ENCODE results near the gene FSTL1.

The FSTL1 gene

DNA sequence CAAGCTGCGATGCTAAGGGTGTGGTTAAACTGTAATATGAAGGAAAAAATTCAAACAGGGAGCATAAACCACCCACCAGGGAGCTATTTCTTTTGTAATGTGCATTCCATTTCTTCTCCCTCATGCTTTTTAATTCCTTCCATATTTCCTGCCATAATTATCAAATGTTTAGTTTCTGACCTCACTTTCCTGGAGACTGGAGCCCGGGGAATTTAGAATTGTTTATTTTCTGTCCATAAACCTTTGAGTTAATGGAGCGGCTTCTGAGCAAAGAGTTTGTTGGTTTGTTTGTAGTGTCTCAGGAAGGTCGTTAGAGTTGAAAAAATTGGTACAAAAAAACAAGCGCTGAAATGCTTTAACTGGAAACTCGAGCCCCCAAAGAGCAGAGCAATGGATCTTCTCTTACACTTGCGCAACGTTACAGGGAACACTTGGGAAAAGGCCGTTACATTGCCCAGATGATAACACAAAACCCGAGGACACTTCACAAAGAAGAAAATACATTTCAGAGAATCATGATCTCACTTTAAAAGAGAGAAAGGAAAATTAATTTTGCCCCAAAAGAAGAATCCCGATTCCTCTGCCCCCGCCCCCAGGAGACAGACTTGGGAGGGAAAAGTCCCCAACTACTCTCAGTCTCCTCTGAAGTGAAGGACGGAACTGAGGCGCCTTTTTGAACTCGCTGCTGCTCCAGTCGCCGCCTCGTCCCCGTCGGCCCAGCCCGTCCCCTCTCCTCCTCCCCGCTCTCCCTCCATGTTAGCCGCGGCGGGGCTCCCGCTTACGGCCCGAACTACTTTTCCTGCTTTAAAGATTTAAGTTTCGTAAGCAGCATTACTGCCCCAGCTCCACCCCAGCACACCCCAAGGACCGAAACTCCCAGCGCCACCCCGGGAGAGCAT, 842 bp downstream of the FSTL1 start:
- H3K36me3 ChIP-seq (replicated peaks; ENCODE audit: low read depth, low read length), result no peaks in the 10 kb centered on the region
- no peak overlapping the region for H2AFZ ChIP-seq (ENCODE audit: low read depth, low read length)
- H3K27ac ChIP-seq (ENCODE audit: low read length), result no peak overlapping the region
- H3K4me2 ChIP-seq (ENCODE audit: low read length), result no peak overlapping the region
- TF ChIP-seq EZH2phosphoT487 (IDR thresholded peaks at IDR 0.05; ENCODE audit: low read depth) (no peak), CTCF (IDR thresholded peaks at IDR 0.05; ENCODE audit: low read depth, low read length) (no peak)
- no peaks in the 10 kb centered on the region for H3K79me2 ChIP-seq (ENCODE audit: low read length)
- H4K20me1 ChIP-seq (ENCODE audit: insufficient read depth, low read length), result no peaks in the 10 kb centered on the region
- no peak overlapping the region for H3K9ac ChIP-seq (ENCODE audit: low read length)
- H3K27me3 ChIP-seq (ENCODE audit: low read depth, low read length), result peaks cover 3% of the 10 kb centered on the region; the same call in 1 of the 2 replicates
- H3K9me3 ChIP-seq (ENCODE audit: insufficient read depth, low read length), result peaks cover 3% of the 10 kb centered on the region; the same call in 1 of the 2 replicates
- H3K4me3 ChIP-seq (ENCODE audit: low read length), result no peak overlapping the region
- H3K4me1 ChIP-seq (ENCODE audit: low read length), result no peaks in the 10 kb centered on the region

GRCh38 chr3:120449251-120449650, 1.5 kb downstream of the FSTL1 start:
- no peaks in the 10 kb centered on the region for H3K79me2 ChIP-seq (ENCODE audit: low read length)
- no peak overlapping the region for H3K27ac ChIP-seq (ENCODE audit: low read length)
- no peak overlapping the region for H3K9ac ChIP-seq (ENCODE audit: low read length)
- H3K4me1 ChIP-seq (ENCODE audit: low read length), result no peaks in the 10 kb centered on the region
- no peaks in the 10 kb centered on the region for H4K20me1 ChIP-seq (ENCODE audit: insufficient read depth, low read length)
- H3K4me2 ChIP-seq (ENCODE audit: low read length), result no peak overlapping the region
- no peak overlapping the region for H2AFZ ChIP-seq (ENCODE audit: low read depth, low read length)
- no peak for TF ChIP-seq CTCF (IDR thresholded peaks at IDR 0.05; ENCODE audit: low read depth, low read length)
- no peak for TF ChIP-seq EZH2phosphoT487 (IDR thresholded peaks at IDR 0.05; ENCODE audit: low read depth)
- H3K36me3 ChIP-seq (replicated peaks; ENCODE audit: low read depth, low read length), result no peaks in the 10 kb centered on the region
- no peak overlapping the region for H3K4me3 ChIP-seq (ENCODE audit: low read length)
- H3K9me3 ChIP-seq (ENCODE audit: insufficient read depth, low read length), result no peaks in the 10 kb centered on the region
- H3K27me3 ChIP-seq (ENCODE audit: low read depth, low read length), result peaks cover 3% of the 10 kb centered on the region; the same call in 1 of the 2 replicates

DNA sequence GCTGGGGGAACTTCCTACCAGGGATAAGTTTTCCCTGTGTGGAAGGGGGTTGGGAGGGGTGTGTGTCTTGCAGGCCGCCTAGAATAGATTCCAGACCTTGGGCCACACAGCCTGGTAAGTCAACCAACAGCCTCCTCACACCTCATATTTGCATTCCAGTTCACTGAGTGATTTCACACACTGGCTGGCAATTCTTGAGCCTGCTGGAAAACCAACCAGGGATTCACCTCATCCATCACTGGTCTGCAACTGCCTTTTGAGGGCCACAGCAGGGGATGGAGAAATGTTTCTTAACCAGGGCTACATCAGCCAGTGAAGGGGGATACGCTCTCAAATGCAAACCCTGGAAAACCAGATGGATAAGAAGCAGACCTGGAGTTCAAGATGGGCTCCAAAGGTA, 2.0 kb downstream of the FSTL1 start:
- TF ChIP-seq EZH2phosphoT487 (IDR thresholded peaks at IDR 0.05; ENCODE audit: low read depth) (no peak), CTCF (IDR thresholded peaks at IDR 0.05; ENCODE audit: low read depth, low read length) (no peak)
- Histone ChIP-seq H3K9me3 (ENCODE audit: insufficient read depth, low read length) (no peaks in the 10 kb centered on the region), H3K4me3 (ENCODE audit: low read length) (no peak overlapping the region), H3K9ac (ENCODE audit: low read length) (no peak overlapping the region), H3K4me2 (ENCODE audit: low read length) (no peak overlapping the region), H2AFZ (ENCODE audit: low read depth, low read length) (no peak overlapping the region), H3K79me2 (ENCODE audit: low read length) (no peaks in the 10 kb centered on the region), H3K27me3 (ENCODE audit: low read depth, low read length) (peaks cover 3% of the 10 kb centered on the region; the same call in 1 of the 2 replicates), H4K20me1 (ENCODE audit: insufficient read depth, low read length) (no peaks in the 10 kb centered on the region), H3K4me1 (ENCODE audit: low read length) (no peaks in the 10 kb centered on the region), H3K36me3 (replicated peaks; ENCODE audit: low read depth, low read length) (no peaks in the 10 kb centered on the region), H3K27ac (ENCODE audit: low read length) (no peak overlapping the region)

DNA sequence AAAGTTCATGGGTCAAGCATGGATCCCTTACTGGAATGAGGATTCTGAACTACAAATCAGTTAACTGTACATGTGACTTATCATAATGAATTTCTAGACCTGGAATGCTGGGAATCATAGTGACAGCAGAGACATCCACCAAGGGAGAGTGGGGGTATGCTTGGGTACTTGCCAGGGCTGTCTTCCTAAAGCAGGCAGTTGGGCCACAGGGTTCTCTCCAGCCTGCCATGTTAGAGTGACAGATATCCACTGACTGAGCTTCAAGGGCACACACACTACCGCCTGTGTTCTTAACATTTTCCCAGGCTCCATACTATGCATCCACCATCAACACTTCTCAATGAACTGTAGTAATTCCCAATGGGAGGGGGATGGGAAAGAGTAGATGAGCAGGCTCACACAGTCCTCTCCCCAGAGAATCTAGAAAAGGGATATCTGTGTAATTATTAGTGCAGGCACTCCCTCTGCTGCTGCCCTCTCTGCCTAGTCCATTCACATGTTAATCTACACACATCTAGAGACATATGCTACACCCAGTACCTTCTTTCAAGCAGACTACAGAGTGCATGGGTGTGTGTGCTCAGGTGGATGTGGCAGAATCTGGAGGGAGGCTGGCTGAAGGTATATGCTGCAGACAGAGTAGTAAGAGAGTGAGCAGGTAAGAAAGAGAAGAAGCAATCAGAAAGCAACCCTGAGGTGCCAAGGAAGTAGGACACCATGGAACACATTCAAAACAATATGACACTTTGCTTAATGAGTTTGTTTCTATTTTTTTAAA, 3.7 kb downstream of the FSTL1 start:
- no peak overlapping the region for H3K4me2 ChIP-seq (ENCODE audit: low read length)
- no peaks in the 10 kb centered on the region for H3K36me3 ChIP-seq (replicated peaks; ENCODE audit: low read depth, low read length)
- no peaks in the 10 kb centered on the region for H3K9me3 ChIP-seq (ENCODE audit: insufficient read depth, low read length)
- H3K79me2 ChIP-seq (ENCODE audit: low read length), result no peaks in the 10 kb centered on the region
- no peak overlapping the region for H2AFZ ChIP-seq (ENCODE audit: low read depth, low read length)
- H3K27me3 ChIP-seq (ENCODE audit: low read depth, low read length), result peaks cover 3% of the 10 kb centered on the region; the same call in 1 of the 2 replicates
- H3K27ac ChIP-seq (ENCODE audit: low read length), result no peak overlapping the region
- no peak overlapping the region for H3K9ac ChIP-seq (ENCODE audit: low read length)
- H4K20me1 ChIP-seq (ENCODE audit: insufficient read depth, low read length), result no peaks in the 10 kb centered on the region
- H3K4me1 ChIP-seq (ENCODE audit: low read length), result no peaks in the 10 kb centered on the region
- TF ChIP-seq CTCF (IDR thresholded peaks at IDR 0.05; ENCODE audit: low read depth, low read length) (no peak), EZH2phosphoT487 (IDR thresholded peaks at IDR 0.05; ENCODE audit: low read depth) (no peak)
- no peak overlapping the region for H3K4me3 ChIP-seq (ENCODE audit: low read length)
